Umbilical cord (tissue), 2 donors: ENCODE results near the gene SIX5. TPM values are rescaled to one million over a fixed set of nuclear protein-coding genes. Genes with fewer than 3 reads are reported as not detected.

ENCODE experiments used
- DNase-seq: peaks from one replicate; pipeline ENCODE4 v3.0.0-alpha.2; 2015; ENCODE audit warnings: low spot score
- total RNA-seq: library from RNA; depleted of rRNA; stranded (reverse); fragments of >200 nt; gene quantifications from one replicate; pipeline ENCODE4 v1.2.3, GENCODE V29; 2014; ENCODE audit warnings: low replicate concordance; ENCODE audit not compliant: insufficient read depth

SIX5 gene
- total RNA-seq, 1 donor from 2014 or later, result 18.8 TPM

DNA sequence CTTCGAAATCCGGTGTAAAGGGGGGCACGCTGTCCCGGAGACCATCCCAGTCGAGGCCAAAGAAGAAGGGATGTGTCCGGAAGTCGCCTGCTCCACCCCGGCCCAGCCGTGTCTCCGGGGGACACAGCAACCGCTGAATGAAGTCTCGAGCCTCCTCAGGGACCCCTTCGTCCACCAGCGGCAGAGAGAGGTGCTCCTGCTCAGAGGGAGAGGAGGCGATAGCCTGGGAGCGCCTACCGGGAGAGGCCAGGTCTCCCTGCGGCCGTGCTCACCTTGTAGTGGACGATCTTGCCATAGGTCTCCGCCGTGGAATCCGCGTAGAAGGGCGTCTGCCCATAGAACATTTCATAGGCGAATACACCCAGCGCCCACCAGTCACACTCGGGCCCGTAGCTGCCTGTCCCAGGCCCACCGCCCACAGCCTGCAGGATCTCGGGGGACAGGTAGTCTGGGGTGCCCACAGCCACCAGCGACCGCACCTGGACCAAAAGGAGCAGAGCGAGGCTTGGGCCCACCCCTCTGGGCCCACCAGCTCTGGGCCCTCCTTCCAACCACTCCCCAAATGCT is 8.4 kb upstream of the SIX5 start:
- DNase-seq, result no peak

DNA sequence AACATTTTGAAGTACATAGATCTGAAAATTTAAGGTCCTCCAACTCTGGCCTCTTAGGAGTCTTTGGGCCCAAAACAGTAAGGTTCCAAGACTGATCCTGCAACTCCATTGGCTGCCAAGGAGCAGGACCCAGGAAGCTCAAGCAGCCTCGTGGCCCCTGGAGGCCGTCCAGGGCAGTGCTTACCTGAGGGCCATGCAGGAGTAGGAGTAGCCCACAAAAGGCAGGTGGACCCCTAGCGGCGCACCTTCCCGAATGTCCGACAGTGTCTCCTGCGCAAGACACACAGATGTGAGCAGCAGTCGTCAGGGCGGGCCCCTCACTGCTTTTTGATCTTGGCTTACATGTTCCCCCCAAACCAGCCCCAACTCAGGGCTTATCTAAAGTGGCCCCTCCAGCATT is 5.7 kb upstream of the SIX5 start:
- no peak for DNase-seq

DNA sequence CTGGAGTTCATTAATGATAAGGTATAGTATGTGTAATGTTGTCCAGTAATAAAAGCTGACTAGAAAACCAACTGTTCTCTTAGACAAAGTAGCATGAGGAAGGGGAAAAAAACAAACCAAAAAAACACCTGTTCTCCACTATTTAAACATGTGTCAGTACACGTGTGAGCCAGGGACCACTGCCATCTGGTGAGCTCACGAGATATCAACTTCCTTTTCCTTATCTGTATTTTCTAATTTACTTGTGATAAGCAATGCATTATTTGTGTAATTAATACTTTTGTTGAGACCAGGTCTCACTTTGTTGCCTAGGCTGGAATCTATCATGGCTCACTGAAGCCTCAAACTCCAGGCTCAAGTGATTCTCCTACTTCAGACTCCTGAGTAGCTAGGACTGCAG is 4.3 kb upstream of the SIX5 start:
- DNase-seq, result no peak

DNA sequence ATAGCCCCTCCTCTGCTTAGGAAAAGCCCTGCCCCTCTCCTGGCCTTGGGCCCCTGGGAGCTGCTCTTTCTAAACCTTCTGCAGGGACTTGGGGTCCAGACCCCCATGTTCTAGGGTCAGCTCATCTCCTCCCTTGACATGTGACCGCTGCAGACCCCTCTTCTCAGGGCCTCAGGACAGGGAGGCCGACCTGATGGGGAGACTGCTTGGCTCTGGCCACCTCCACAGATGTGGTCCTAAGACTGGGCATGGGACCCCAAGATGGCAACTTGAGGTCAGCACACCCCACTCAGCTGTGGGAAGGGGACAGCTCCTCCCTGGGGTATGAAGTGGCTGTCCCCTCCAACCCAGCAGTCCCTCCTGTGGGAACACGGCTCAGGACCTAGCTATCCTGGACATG is 3.9 kb upstream of the SIX5 start:
- no peak for DNase-seq

DNA sequence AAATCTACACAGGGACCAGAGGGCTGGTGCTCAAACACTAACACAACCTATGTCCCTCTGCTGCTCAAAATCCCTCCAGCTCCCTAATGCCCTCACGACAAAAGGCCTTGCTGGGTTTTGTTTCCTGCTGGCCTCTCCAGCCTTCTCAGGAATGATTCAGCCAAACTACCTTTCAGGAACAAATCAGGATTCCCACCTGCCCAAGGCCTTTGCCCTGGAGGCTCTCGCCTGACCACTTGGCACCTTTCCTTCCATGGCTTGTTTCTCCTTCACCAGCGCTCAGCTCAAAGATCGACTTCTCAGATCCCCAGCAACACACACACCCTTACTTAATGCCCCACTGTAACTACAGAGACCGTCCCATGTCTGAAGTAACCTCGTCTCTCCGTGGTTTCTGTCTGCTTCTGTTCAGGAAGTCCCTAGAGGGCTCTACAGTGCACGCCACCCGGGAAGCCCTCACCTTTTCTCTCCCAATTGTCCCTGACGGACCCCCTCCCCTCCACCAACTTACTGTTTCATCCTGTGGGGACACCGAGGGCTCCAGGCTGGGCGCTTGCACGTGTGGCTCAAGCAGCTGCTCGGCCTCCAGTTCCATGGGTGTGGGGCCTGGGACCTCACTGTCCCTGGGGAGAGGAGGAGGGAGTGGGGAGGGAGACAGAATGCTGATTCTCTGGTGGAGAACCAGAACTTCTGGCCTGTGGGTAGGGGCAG is 3.2 kb upstream of the SIX5 start:
- DNase-seq, result no peak

DNA sequence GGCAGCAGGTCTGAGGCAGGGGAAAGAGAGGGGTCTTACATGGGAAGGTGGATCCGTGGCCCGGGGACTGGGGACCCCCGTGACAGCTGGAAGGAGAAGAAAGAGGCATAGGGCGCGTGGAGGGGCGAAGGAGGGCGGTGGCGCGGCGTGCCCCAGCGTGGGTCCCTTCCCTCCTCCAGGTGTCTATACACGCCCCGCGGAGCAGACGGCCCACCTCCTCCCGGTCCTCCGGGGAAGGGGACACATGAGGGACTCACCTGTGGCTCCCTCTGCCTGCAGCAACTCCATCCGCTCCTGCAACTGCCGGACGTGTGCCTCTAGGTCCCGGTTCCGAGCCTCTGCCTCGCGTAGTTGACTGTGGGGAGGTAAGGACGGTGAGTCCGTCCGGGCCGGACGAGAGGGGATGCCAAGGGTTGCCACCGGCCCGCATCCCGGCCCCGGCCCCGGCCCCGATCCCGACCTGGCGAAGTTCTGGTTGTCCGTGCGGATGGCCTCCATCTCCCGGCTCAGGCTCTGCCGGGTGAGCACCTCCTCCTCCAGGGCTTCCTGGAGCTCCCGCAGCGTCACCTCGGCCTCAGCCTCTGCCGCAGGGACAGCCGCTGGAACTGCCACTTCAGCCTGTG is 2.4 kb upstream of the SIX5 start:
- DNase-seq, result no peak

DNA sequence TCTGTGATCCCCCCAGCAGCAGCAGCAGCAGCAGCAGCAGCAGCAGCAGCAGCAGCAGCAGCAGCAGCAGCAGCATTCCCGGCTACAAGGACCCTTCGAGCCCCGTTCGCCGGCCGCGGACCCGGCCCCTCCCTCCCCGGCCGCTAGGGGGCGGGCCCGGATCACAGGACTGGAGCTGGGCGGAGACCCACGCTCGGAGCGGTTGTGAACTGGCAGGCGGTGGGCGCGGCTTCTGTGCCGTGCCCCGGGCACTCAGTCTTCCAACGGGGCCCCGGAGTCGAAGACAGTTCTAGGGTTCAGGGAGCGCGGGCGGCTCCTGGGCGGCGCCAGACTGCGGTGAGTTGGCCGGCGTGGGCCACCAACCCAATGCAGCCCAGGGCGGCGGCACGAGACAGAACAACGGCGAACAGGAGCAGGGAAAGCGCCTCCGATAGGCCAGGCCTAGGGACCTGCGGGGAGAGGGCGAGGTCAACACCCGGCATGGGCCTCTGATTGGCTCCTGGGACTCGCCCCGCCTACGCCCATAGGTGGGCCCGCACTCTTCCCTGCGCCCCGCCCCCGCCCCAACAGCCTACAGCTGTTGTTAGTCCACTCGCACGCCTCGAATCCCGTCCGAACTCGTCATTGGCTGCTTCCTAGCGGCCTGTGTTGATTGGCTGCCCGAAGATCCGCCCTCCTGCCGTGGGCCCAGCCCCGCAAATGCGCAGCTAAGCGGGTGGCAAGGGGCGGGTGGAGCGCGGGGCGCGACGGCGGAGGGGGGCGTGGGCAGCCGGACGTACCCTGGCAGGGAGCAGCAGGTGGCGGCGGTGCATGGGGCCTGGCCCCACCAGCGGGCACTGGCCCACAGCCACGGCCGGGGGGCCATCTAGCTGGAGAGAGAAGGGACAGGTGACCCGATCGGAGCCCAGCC is 1.4 kb upstream of the SIX5 start:
- DNase-seq, result peak; percentile 99

DNA sequence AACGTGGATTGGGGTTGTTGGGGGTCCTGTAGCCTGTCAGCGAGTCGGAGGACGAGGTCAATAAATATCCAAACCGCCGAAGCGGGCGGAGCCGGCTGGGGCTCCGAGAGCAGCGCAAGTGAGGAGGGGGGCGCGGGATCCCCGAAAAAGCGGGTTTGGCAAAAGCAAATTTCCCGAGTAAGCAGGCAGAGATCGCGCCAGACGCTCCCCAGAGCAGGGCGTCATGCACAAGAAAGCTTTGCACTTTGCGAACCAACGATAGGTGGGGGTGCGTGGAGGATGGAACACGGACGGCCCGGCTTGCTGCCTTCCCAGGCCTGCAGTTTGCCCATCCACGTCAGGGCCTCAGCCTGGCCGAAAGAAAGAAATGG is 754 bp upstream of the SIX5 start:
- DNase-seq, result peak; percentile 72

DNA sequence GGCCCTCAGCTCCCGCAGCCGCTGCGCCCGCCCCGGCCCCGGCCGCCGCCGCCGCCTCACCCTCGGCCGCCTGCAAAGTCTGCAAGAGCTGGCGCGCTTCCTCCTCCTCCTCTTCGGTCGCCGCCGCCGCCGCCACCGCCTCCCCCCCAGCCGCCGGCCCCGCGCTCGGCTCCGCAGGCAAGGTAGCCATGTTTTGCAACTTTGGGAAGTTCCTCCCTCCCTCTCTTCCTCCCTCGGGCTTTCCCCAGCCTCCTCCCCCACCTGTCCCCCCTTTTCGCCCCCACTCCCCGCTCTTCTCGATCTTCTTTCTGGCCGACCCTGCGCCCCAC is 433 bp downstream of the SIX5 start:
- no peak for DNase-seq

DNA sequence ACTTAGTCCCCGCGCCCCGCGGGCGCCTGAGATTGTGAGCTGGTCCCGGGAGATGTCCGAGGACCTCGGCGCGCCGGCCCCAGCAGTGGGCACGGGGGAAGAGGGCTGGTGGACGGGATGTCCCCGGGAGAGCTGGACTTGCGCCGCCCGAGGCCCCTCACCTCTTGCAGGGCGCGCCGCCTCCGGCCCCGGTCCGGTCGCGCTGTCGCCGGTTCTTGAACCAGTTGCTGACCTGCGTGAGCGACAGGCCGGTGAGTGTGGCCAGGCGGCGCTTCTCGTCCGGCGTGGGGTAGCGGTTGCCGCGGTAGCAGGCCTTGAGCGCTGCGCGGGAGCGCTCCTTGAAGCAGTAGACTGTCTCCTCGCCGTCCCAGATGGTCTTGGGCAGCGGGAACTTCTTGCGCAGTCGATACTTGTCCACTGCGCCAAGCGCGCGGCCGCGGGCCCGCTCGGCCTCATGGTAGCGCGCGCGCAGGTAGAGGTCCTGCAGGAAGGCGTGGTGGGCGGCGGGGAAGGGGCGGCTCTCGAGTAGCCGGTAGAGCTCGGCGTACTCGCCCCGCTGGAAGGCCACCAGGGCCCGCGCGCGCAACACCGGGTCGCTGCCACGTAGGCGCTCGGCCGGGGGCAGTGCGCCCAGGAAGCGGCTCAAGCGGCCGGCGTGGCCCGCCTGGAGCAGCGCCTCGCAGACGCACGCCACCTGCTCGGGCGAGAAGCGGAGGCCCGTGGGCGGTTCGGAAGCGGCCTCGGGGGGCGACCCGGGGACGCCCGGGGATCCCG is 984 bp downstream of the SIX5 start:
- DNase-seq, result peak; percentile 69

DNA sequence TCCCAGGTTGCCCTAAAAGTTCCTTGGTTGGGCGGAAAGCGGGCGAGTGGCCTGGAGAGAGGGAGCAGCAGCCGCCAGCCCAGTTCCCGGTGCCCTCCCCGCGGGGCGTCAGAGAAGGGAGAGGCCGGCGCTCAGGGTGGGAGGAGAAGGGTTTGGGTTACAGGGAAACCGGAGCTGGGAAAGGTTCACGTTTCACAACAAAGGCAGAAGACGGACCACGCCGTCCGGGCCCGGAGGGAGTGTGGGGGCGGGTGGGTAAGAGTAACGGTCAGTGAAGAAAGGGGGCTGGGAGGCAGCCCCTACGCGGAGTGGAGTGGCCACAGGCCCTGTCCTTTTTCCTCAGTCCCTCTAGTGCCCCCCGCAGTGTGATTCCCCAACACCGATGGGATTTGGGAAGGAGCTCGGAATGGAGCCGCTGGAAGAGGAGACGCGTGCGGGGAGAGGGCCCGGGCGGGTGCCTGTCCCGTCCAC is 1.6 kb downstream of the SIX5 start:
- peak; percentile 93 for DNase-seq

DNA sequence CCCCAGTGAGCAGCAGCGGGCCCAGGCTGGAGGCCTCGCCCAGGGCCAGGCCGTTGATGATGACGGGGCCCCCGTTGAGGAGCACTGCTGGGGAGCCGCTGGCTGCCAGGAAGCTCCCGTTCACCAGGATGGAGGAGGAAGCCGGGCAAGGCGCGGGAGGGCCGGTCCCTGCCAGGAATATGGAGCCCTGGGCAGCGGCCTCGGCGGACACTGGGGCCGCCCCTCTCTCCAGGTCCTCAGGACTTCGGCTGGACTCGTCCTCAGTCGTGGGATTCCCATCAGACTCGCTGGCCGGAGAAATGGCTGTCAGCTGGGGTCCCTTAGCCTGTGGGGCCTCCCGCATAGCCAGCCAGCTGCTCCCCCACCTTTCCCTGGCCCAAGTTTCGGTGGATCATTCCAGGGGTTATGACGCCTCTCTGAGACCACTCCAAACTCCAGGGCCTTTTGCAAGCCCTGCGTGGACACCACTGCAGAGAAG is 2.1 kb downstream of the SIX5 start:
- DNase-seq, result no peak

DNA sequence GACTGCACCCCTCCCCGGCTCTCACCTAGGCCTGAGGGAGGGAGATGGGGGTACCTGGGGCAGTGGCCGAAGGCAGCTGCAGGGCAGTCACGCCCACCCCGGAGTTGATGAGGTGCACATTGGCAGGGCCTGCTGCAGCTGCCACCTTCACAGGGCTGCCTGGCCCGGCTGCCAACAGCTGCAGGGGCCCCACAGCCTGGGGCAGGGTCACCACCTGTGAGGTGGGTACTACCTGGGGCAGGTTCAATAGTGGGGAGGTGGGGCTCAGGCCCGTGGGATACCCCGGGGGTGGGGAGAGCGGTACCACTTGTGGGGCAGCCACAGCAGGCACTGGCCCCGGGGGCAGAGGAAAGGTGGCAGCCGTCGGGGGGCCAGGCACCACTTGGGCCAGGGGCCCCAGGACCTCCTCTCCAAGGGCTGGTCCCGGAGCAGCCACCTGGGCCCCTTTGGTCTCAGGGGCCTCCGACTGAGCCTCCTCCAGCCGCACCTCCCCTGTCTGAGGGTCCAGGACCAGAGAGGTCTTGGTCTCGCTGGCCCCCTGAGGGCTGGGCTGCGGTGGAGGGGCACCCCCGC is 2.7 kb downstream of the SIX5 start:
- DNase-seq, result no peak

DNA sequence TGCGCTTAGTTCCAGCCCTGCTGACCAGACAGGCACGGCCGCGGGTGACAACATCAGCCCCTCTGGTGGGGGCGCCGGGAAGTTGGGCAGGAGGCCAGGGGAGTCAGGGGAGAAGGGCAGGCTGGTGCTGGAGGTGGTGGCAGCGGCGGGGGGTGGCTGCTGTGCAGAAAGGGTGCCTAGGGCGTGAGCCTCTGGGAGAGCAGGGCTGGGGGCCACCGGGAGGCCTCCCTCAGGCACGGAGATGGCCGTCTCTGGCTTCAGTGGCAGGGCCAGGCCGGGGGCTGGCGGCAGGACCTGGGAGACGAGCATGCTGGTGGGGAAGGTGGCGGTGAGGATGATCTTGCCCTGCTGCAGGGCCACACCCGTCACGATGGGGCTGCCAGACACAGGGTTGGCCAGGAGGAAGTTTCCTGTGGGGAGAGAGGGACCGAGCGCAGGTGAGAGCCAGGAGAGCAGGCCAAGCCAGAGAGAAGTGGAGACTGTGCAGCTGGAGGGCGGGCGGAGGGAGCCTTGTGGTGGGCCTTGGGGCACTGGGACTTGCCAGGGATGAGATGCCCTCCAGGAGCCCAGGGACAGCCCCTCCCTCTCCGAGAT is 3.3 kb downstream of the SIX5 start:
- no peak for DNase-seq

DNA sequence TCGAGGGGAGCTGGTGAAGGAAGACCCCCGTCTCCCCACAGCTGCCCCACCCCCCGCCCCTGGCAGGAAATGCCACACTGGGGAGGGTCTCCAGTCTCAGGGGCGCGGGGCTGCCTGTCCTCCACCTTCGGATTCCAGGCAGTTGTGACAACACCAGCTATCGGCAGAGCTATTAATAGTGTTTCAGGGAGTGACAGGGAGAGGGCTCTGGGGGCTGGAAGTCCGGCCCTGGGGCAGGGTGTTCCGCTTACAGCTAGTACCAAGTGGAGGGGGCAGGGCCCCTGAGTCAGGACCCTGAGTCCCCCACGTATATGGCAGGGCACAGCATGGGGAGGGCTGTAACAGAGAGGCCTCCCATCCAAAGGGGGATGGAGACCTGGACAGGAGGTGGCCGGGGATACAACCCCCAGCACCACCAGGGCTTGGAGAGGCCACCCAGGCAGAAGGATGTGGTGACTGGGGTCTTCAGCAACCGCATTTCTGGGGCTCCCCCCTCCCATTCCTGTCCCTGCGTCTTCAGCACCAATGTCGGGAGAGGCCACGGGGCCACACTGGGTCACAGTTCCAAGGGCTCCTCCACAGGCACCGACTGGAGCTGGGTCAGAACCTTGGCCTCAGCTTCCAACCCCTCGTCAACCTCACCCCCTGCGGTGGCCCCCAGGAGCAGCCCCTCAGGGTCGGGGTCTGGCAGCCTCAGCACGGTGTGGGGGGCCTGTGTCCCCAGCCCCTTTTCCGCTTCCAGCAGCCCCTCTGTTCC is 3.9 kb downstream of the SIX5 start:
- DNase-seq, result no peak

DNA sequence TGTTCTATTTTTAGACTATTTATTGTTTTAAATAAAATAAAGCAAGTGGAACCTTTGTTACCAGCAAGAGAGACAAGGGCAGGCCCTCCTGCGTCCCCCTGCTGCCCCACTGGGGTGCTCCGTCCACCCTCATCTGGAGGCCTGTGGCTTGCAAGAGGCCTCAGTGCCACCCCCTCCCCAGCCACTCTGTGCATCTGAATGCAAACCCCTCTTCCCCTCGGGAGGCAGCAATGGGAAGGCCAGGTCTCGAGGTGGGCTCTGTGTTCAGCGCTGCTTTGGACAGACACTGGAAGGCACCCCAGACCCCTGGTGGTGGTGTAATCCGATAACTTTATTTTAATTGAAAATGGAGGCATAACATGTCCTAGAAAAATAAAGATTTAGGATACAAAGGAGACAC is 4.6 kb downstream of the SIX5 start:
- no peak for DNase-seq

DNA sequence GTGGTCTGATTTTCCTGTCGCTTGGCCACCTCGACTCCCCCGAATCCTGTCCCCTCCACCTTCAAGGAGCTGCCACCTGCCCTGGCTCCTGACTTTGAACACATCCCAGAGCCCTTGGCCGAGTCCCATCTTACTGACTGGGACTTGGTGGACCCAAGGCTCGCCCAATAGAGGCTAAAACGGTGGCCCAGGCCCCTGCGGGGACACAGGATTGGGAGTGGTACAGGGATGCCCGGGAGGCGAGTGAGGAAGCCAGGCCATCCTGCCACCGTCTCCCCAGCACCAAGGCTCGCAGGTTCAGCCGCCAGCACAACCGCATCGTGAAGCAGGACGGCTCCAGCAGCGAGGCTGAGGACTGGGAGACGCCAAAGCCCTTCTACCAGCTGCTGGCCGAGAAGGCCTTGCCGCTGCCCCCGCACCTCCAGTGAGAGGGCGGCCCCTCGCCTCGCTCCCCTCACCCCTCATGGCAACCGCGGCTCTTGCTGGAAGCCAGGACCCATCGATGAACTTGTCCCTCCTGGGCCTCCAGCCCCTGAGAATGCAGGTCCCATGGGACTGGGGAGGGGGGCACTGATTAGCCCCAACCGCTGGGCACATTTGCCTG is 5.3 kb downstream of the SIX5 start:
- DNase-seq, result no peak

DNA sequence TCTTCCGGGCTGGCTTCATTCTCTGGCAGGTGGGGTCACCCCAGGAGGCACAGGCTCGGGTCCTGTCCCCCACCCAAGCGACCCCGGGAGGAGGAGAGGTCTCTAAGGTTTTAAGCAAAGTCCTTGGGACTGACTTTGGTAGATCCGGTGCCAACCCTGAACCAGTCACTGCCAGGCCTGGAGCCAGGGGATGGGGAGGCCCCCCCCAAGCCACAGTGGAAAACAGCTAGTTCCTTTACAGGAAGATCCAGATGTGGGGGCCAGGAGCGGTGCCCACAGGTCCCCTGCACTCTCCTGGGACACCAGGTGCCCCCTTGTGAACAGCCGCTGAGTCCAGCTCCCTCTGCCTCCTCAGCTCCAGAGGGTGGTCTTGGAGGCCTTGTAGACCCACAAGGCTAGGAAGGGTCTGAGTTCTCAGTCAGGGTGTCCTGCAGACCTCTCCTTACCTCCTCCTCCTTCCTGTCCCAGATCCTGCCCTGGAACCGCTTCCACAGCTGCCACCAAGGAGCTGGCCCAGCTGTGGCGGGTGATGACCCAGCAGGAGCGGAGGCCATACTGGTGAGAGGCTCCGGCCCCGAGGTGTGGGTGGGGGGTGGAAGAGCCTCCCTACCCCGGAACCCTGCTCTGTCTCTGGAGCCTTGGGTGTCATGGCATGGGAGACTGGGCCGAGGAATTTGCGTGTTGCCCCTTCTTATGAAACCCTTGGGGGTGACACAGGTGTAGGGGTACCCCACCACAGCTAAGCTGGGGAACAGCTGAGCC is 6.0 kb downstream of the SIX5 start:
- no peak for DNase-seq

DNA sequence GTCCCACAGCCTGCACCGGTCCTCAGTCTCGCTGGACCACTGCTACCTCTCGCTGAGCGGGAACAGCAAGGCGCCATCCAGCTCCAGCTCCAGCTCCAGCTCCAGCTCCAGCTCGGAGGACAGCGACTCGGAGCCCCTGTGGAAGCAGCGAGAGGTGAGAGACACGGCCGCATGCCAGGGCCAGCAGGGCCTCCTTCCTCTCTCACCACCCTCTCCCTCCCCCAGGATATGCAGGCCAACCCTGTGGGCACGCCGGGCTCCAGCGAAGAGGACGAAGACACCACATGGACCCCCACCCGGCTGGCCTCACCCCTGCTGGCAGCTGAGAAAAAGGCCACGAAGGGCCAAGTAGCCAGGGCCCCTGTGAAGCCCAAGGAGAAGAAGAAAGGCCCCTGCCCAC is 7.3 kb downstream of the SIX5 start:
- DNase-seq, result no peak
